GM21737 (cell line): ENCODE data around the gene TANK.
"Not testable (repeated sequence)": the region's sequence is repeated elsewhere in the genome, so short reads cannot be mapped to it uniquely, and the experiment has no call there.

Source experiments
- ATAC-seq: cut with Tn5 transposase; IDR thresholded peaks from one replicate; pipeline ENCODE4 v1.9.1; 2021; ENCODE audit warnings: mild to moderate bottlenecking, moderate library complexity; ENCODE audit not compliant: unreplicated experiment

The TANK gene

DNA sequence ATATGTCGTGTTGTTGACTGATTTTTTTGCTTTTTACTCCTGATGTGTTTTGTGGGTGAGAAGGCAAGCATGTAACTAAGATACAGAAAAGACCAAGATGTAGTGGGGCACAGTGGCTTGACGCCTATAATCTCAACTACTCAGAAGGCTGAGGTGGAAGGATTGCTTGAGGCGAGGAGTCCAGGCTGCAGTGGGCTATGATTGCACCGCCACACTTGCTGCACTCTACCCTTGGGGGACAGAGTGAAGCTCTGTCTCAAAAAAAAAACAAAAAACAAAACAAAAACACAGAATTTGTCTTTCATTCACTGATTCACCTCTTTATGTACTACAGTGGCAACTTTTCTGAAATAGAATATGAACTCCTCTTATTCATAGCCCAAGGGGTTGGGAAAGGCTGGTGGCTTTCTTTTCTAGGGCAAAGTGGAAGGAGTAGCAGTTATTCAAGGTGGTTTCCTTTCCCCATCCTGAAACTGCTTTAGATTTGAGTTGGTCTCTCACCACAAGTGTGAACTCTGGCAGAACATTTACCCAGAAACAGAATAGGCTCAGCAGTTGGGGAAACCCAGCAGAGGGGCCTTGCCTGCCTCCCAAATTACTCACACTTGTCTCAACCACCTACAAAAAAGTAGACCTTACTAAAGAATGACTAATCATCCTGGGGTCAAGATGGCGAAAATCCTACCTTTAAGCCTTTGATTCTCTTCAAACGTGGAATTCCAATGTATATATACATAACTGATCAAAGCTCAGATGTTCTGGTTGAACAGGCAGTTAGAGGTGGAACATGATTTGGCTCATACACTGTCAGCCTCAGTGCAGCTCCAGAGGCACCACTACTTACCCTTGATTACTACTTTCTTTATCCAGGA is 6.5 kb downstream of the TANK start:
- ATAC-seq, result peak; percentile 79

DNA sequence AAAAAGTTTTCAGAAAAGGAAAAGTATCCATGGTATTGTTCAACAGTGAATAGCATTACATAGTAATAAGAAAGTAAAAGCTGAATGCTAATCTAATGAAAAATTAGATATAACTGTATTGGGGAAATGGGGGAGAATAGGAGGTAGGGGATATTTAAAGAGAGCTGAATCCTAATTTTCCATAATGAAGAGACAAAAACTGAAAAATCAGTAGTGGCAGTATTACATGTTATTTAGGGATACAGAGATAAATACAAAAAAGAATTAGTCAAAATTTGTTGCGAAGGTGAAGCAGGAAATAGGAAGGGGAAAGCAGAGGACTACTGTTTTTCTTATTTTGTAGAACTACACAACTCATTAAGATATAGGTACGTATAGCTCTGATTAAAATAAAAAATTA is 9.1 kb downstream of the TANK start:
- no peak for ATAC-seq

DNA sequence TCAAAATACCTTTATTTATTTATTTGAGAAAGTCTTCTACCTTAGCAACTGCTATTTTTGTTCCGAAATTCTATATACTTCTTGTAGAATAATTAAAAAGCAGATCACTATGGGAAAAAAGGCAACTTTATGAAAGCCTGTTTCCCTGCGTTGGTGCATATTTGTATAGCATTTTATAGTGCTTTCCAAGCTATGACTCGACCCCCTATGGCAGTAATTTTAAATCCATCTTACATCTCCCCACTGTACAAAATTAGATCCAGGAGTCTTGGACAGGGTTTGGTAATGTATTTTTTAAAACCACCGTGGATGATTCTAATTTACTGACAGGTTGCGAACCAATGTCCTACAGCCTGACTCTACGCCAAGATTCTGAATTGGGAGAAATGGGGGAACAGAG is 10.1 kb downstream of the TANK start:
- ATAC-seq, result no peak

DNA sequence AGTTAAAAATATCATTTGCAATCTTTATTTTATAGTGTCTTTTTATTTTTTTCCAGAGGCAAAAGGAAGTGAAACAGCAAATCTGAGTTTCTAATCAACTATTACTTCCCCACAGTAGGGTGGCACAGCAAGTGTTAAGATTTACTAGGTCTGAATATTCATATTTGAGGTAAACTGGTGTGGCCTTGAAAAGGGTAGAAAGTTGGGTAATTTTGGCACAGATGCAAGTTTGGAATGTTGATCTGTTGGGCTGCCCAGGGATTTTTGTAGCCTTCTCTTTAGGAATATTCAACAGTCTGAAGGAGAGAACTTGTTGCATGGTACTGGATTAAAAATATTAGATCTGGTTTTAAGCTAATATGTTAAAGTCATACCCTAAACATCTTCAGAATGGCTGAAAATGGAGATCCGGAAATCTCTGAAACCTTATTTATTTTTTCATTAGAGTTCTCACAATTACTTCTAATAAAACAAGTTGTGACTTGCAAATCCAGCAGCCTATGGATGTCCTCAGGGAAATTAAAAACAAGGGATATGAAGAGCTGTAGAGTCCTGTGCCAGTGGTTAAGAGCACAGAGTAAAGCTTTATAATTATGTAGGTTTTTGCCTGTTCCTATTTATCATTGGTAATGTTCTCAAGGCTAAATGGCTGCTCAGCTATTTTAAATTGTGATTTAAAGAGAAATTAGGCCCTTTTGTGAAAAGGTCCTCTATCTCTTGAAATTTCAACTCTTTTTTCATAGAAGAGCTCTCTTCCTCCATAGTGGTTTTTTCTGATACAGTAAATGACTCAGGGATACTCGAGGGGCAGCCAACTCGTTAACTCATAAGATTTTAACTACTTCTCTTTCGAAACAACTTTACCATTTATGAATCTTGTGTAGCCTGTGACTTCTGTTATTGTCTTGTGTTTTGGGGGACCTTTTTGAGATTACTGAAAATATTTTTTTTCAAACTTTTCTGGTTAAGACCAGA is 11.0 kb downstream of the TANK start:
- ATAC-seq, result no peak

DNA sequence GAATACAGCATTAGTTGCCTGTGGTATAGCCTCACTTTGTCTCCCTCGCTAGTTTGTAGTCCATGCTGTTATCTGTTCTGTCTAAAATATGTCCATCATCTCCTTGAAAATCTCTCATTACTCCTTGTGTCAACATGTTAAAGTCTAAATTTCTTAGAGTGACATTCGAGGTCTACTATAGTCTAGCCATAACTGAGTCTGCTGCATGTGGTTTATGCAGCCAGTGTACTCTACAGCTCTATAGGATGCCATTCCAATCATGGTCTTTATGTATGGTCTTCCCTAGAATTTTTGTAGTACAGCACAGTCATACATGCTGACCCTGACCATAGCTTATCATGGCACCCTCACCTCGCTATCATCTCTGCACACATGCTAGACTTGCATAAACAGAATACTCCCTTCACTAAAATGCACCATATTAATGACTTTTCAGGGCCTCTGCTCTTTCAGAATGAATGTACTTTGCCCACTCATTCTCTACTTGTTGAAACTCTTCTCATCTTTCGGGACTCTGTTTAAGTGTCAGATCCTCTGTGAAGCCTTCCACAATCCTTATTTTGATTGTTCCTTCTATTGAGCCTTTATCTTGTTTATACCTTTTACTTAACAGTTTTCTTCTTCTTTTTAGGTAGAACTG is 12.8 kb downstream of the TANK start:
- no peak for ATAC-seq

DNA sequence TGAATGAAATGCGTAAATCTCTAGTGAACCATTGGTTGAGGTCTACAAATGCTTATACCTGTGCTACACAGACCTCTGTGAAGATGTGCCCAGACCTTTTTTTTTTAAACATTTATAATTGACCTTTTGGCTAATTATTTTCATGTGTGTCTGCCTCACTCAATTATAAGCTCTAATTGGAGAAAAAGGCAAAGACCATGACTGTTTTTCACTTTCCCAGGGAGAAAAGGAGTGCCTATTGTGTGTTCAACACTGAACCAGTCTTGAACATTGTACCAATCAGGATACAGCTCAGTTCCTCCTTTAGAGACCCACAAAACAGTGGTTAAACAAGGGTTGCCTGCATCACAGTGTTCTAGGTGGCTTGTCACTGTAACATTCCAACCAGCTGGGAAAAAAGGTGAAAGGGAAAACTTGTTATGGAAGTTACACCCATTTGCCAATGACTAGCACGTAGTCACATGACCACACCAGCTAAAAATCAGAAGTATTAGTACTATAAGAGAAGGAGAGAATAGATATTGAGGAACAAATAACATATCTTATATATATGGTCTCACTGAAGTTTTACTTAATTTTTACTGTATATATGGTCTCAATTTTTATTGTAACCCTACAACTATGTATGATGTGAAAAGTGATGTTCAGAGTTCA is 13.4 kb downstream of the TANK start:
- no peak for ATAC-seq

DNA sequence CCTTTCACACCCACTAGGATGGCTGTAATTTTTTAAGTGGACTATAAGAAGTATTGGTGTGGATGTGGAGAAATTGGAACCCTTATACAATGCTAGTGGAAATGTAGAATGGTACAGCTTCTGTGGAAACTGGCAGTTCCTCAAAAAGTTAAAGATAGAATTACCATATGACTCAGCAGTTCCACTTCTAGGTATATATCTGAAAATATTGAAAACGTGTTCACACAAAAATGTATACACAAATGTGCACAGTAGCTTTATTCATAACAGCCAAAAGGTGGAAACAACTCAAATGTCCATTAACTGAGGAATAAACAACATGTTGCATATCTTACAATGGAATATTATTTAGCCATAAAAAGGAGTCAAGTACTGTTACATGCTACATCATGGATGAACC is 17.7 kb downstream of the TANK start:
- ATAC-seq, result no peak

DNA sequence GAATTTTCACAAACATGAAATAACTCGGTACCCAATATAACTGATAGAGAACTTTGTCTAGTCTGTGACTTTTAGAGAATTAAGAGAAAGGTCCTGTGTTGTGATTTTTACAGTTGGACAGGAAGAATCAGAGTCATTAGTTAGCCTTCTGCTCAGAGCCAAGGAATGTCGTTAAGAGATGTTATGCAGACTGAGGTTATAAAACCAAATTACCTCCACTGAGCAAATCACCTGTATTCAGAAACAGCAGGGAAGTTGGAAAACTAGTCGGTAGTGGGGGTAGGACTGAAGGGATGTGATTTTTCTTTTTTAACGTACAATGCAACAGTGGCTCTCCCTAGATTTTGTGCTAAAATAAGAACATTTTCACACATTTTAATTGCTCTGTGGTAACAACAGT is 18.5 kb downstream of the TANK start:
- ATAC-seq, result no peak

DNA sequence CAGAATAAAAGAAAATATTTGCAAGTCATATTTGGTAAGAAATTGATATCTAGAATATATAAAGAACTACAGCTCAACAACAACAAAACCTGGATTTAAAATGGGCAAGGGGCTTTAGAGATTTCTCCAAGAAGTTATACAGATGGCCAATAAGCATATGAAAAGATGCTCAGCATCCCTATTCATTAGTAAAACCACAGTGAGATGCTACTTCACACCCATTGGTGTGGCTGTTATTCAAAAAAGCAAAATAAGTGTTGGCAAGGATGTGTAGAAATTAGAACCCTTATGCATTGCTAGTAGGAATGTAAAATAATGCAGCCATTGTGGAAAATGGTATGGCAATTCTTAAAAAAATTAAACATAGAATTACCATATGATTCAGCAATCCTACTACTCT is 29.8 kb downstream of the TANK start:
- no peak for ATAC-seq

DNA sequence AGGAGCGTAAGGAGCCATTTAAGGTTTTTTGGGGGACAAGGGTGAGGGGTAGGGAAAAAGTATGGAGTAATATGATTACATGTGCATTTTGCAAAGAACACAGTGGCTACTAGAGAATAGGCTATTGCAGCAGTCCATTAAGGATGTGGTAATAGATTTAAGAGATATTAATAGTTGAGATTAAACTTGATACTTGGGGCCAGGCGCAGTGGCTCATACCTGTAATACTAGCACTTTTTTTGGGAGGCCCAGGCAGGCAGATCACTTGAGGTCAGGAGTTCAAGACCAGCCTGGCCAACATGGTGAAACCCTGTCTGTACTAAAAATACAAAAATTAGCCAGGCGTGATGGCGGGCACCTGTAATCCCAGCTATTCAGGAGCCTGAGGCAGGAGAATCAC is 35.4 kb downstream of the TANK start:
- ATAC-seq, result not testable (repeated sequence)

DNA sequence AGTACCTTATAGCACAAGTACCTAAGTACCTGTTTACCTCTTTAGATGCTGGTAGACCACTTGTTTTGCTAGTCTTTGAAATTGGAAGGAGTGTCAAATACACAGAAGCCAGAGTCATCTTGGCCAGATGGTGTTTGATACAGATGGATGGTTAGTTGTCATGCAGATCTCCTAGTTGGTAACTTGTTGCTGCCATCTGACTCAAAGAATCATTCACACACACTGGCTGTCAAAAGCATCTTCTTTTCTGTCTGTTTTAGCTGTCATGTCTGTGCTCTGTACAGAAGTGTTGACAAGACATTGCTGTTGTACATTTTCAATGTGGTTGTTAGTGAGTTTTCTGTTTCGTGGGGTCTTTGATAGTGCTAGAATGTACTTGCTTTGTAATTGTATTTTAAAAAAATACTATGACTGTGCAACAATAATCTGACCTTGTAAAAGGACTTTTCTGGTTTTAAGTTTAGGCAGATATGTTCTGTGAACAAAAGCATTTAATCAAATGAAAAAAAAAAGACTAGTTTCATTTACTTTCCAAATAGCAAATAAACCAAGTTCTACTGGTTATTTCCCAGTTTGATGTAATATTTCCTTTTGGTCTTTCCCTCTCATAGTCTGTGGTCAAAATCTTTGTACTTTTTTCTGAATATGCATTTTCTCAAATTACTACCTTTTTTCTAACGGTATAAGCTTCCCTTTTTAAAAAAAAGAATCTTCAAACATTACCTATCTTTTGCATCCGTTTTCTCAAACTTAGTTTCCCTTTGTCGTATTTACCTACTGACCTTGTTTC is 39.9 kb downstream of the TANK start:
- ATAC-seq, result peak; percentile 80

DNA sequence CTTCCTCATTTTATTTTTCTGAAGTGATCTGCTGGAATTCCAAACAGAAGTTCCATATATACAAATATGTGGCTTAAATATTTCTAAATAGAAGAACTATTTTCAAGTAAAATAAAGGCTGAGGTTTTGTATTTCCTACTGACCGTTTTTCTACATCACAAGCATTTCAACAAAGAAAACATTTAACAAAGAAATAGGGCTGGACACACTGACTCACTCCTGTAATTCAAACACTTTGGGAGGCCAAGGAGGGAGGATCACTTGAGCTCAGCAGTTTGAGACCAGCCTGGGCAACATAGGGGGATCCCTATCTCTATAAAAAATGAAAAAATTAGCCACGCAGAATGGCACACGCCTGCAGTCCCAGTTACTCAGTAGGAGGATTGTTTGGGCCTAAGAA is 44.6 kb downstream of the TANK start:
- ATAC-seq, result no peak

DNA sequence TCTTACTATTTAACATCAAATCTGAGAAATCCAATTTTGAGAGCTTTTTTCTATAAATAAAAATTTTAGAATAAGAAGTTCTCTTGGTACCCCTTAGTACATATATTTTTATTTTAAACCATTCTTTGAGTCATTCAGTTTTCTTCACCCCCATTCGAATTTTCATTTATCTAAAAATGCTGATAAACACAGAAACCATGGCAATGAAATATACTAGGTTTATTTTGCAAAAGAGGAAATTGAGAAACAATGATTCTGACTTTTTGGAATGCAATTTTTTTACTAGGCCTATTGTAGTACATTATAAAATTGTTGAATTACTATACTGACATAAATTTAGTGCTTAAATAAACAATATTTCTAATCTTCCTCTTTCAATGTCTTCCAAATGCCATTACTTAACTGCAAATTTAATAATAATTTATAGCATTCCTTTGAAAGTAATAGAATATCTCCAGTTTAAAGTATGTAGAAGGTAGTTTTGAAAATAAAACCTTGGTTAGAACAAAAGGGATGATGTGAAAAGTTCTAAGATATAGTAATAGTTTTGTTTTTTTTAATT is 46.3 kb downstream of the TANK start:
- no peak for ATAC-seq

DNA sequence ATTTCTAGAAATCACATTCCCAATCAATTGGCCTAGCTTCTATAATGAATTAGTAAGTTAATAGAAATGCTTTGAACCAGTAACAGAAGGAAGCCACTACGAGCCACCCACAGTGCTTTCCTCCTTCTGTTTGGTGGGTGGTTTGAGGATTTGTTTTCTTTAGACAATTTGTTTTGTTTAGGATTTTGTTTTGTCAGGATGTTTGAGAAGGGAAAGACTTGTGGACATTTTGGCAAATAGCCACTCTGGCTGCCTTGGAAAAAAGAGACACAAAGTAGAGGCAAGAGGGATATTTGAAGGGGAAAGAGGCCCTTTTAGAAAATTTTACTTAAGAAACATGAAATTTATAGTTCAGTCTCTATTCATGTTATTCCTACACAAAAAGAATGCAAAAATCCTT is 47.7 kb downstream of the TANK start:
- ATAC-seq, result no peak

DNA sequence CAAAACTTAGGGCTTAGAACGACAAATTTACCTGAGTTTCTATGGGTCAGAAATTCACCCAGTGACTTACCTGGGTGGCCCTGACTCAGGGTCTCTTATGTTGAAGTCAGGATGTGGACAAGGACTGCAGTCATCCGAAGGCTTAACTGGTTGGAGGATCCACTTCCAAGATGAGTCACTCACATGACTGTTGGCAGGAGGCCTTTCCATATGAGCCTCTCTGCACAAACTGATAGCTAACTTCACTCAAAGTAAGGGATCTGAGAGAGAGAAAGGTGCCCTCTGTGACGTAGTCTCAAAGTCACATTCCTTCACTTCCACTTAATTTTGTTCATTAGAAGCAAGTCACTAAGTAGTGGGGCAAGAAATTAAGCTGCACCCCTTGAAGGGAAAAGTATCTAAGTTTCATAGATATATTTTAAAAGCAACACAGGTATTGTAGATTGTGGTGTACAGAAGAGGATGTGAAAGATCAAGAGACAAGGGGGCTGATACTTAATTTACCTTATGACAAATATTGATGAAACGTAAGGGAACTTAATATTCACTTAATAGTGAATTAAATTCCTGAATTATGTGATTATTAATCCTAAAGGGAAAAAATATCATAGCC is 48.4 kb downstream of the TANK start:
- ATAC-seq, result no peak

DNA sequence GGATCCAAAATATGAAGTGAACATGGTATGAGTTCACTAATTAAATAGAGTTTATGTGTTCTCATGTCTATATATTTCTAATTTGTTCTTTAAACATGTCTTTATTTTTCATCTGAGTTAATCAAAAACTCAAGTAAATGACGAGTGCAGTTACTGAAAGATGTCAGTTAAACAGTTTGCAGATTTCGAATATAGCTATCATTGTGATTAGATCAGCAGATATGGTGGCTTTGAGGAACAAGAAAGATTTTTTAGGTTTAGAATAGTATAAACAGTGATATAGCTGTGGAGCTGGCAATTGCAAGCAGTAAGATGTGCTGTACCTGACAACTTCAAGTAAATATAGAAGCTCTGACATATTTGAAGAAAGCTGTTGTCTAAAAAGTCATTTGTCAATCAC is 49.7 kb downstream of the TANK start:
- ATAC-seq, result no peak

DNA sequence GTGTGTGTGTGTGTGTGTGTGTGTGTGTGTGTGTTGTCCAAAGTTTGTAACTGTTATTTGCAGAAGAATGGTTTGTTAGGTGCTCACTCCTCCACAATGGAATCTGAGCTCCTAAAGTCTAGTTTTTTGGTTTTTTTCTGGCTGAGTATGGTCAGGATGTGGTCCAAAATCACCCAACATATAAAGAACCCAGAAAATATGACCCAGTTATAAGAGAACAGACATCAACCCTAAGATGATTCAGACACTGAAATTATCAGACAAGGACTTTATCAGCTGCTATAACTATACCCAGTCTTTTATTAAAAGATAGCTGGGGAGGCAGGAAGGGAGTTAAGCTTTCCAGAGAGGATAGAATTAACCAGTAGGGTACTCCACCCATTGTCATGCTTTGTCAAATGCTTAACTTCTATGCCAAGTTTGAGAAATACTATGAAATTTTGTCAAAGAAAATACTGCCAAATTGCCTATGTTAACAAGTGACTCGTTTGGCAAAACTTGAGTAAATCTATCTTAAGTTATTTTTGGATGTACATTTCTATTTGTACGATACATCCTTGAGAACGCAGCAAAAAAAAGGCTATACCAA is 57.5 kb downstream of the TANK start:
- ATAC-seq, result no peak

DNA sequence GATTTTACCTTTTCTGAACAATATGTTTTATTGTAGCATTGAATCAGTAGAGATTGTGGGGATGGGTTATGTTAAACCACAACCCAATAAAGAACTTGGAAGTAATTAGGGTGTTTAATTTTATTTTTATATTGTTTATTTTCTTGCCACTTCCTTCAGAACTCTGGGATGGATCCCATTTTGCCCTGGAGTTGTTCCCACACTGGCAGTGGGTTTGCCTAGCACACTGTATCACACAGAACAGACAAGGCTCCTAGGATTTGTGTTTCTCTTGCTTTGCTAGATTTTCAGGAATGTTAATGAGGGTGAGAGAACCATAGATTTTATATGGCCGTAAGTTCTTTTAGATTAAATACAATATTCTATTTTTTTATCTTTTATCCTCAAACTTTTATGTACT is 59.0 kb downstream of the TANK start:
- no peak for ATAC-seq

DNA sequence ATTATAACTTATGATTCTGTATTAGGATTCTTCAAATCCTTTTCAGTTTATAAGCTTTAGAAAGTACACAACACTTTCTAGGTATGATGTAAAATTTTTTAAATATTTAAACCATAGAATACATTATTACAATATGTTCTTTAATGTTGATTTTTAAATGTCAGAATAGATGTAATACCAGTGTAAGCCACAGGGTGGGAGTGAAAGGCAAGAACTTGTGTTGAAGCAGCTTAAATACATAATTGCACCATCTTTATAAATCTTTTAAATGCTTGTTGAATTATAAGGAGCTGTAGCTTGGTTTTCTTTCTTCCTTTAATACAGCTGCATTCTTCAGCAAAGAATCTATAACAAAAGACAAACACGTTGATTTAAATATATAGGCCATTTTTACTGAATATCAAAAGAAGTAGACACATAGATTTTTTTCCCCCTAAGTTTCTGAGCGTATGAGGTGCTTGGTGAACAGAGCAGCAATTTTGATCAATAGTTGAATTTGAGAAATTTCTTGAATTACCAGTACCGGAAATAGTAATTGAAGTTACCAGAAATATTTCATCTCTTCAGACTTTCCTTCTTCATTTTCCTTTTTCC is 63.0 kb downstream of the TANK start:
- ATAC-seq, result no peak
